RPMI7951 (cell line): Measurements from ENCODE around the gene RAPGEF3. TPM values are rescaled to one million over a fixed set of nuclear protein-coding genes. Genes with fewer than 3 reads are reported as not detected.

Experiments used
- DNase-seq: peaks from one replicate; pipeline ENCODE4 v3.0.0-alpha.2; 2012; ENCODE audit warnings: low read depth
- total RNA-seq: library from RNA; depleted of rRNA; stranded (reverse); fragments of >200 nt; shearing (Covaris generic); gene quantifications from 2 replicates; pipeline ENCODE4 v1.2.3, GENCODE V29; 2014; rRNA removed

Gene RAPGEF3
- total RNA-seq, 1 experiment from 2014 or later, result 0.48 TPM

DNA sequence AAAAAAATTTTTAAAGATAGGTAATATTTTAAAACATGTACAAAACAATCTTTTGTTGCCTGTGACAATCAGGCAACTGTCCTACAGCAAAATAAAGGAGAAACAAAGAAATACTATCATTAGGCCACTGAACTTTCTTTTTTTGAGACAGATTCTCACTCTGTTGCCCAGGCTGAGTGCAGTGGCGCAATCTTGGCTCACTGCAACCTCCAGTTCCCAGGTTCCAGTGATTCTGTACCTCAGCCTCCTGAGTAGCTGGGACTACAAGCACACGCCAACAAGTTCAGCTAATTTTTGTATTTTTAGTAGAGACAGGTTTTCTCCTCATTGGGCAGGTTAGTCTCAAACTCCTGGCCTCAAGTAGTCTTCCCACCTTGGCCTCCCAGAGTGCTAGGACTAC, 69.5 kb downstream of the RAPGEF3 start:
- DNase-seq, result no peak

- no peak for DNase-seq
These were observed 71.0 kb downstream of the RAPGEF3 start for GRCh38 chr12:47687636-47688035.

- peak; percentile 26 for DNase-seq
These were observed 71.9 kb downstream of the RAPGEF3 start for GRCh38 chr12:47686645-47687240.

Other genes with a start within 250 kb of the RAPGEF3 start
- 20.1 and 24.6 TPM in 2 replicates for gene RPAP3, start 52.9 kb downstream of the RAPGEF3 start, total RNA-seq
- gene ENDOU, start 33.4 kb downstream of the RAPGEF3 start, total RNA-seq, result 0.24 TPM in 1 of 2 replicates, not detected in the other
- gene SLC48A1, start 14.4 kb upstream of the RAPGEF3 start, total RNA-seq, result 6.3 and 7.2 TPM in 2 replicates
- 13.9 and 16.0 TPM in 2 replicates for gene HDAC7, start 61.0 kb upstream of the RAPGEF3 start, total RNA-seq
- gene VDR, start 146.1 kb upstream of the RAPGEF3 start, total RNA-seq, result 17.4 and 22.9 TPM in 2 replicates
- 237 and 269 TPM in 2 replicates for gene TMEM106C, start 204.7 kb upstream of the RAPGEF3 start, total RNA-seq
- not detected in 2 replicates for gene COL2A1, start 245.6 kb upstream of the RAPGEF3 start, total RNA-seq